Measurements from ENCODE around the gene ASTN2. TPM values are rescaled to one million over a fixed set of nuclear protein-coding genes. Genes with fewer than 3 reads are reported as not detected.

Gene ASTN2
- polyA plus RNA-seq, 1 donor from 2014 or later = 6.8 TPM

- H3K9me2 ChIP-seq (ENCODE audit: insufficient read depth, low read length) = no peaks in the 10 kb centered on the region
- H3K9me3 ChIP-seq (ENCODE audit: low read length) = no peaks in the 10 kb centered on the region
- no peak overlapping the region for H3K4me2 ChIP-seq (ENCODE audit: low read length)
- no peak overlapping the region for H3K4me3 ChIP-seq (ENCODE audit: low read length)
- H3K27me3 ChIP-seq (ENCODE audit: insufficient read depth, low read depth, low read length) = no peaks in the 10 kb centered on the region
- H3K36me3 ChIP-seq (ENCODE audit: insufficient read depth, low read length) = no peaks in the 10 kb centered on the region
- no peak overlapping the region for H2AFZ ChIP-seq (ENCODE audit: low read depth, low read length)
- no peaks in the 10 kb centered on the region for H4K20me1 ChIP-seq (ENCODE audit: insufficient read depth)
- H3K9ac ChIP-seq (ENCODE audit: low read length) = no peak overlapping the region
- TF ChIP-seq EP300 (conservative IDR thresholded peaks at IDR 0.05; ENCODE audit: poor library complexity, severe bottlenecking) (no peak), MXI1 (conservative IDR thresholded peaks at IDR 0.05; ENCODE audit: poor library complexity, severe bottlenecking) (no peak), TAF1 (IDR thresholded peaks at IDR 0.05; ENCODE audit: low read depth) (no peak), SMC3 (conservative IDR thresholded peaks at IDR 0.05; ENCODE audit: poor library complexity) (peak; percentile 73), EZH2 (IDR thresholded peaks at IDR 0.05; ENCODE audit: borderline replicate concordance, insufficient read depth, low read length, poor library complexity, severe bottlenecking) (no peak), CTCF (IDR thresholded peaks at IDR 0.05; ENCODE audit: poor library complexity, severe bottlenecking) (peak; percentile 66), RAD21 (conservative IDR thresholded peaks at IDR 0.05) (peak; percentile 70), POLR2AphosphoS5 (IDR thresholded peaks at IDR 0.05) (no peak)
- TF ChIP-seq, protein P1, sequence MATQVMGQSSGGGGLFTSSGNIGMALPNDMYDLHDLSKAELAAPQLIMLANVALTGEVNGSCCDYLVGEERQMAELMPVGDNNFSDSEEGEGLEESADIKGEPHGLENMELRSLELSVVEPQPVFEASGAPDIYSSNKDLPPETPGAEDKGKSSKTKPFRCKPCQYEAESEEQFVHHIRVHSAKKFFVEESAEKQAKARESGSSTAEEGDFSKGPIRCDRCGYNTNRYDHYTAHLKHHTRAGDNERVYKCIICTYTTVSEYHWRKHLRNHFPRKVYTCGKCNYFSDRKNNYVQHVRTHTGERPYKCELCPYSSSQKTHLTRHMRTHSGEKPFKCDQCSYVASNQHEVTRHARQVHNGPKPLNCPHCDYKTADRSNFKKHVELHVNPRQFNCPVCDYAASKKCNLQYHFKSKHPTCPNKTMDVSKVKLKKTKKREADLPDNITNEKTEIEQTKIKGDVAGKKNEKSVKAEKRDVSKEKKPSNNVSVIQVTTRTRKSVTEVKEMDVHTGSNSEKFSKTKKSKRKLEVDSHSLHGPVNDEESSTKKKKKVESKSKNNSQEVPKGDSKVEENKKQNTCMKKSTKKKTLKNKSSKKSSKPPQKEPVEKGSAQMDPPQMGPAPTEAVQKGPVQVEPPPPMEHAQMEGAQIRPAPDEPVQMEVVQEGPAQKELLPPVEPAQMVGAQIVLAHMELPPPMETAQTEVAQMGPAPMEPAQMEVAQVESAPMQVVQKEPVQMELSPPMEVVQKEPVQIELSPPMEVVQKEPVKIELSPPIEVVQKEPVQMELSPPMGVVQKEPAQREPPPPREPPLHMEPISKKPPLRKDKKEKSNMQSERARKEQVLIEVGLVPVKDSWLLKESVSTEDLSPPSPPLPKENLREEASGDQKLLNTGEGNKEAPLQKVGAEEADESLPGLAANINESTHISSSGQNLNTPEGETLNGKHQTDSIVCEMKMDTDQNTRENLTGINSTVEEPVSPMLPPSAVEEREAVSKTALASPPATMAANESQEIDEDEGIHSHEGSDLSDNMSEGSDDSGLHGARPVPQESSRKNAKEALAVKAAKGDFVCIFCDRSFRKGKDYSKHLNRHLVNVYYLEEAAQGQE (IDR thresholded peaks at IDR 0.05; ENCODE audit: borderline replicate concordance) = no peak
- H3F3A ChIP-seq (ENCODE audit: insufficient read depth, low read length, poor library complexity, severe bottlenecking) = no peaks in the 10 kb centered on the region
- H3K79me2 ChIP-seq (replicated peaks; ENCODE audit: insufficient read depth, low read length) = no peaks in the 10 kb centered on the region
- no peak overlapping the region for H3K27ac ChIP-seq (ENCODE audit: low read length)
These were observed 768.0 kb downstream of the ASTN2 start for GRCh38 chr9:116646661-116647514.

DNA sequence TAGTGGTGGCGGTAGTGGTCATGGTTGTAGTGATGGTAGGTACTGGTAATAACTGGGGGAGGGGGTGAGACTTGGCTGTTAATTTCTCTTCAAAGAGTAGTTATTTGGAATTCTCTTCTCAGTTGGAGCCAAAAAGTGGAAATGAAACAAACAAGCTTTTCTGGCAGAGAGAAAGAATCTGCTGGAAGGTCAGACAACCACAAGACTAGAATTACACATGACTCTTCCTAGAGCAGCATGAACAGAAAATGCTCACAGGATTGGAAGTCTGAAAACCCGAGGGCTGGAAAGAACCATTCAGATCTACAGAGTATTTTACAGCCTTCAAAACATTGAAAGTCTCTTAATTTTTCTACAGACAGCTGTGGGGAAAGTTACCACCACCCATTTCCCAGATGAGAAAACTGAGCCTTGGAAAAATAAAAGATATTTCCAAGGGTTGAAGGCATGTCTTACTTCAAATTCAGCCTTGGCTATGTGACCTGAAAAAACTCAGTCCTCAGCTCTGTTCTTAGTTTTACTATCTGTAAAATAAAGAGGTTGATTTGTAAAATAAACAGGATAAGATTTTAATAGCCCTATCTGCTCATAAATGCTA, 770.7 kb downstream of the ASTN2 start:
- no peak overlapping the region for H3K4me2 ChIP-seq (ENCODE audit: low read length)
- no peaks in the 10 kb centered on the region for H3K9me2 ChIP-seq (ENCODE audit: insufficient read depth, low read length)
- H4K20me1 ChIP-seq (ENCODE audit: insufficient read depth) = no peaks in the 10 kb centered on the region
- no peak overlapping the region for H3K9ac ChIP-seq (ENCODE audit: low read length)
- no peaks in the 10 kb centered on the region for H3K9me3 ChIP-seq (ENCODE audit: low read length)
- no peak overlapping the region for H2AFZ ChIP-seq (ENCODE audit: low read depth, low read length)
- H3F3A ChIP-seq (ENCODE audit: insufficient read depth, low read length, poor library complexity, severe bottlenecking) = no peaks in the 10 kb centered on the region
- H3K36me3 ChIP-seq (ENCODE audit: insufficient read depth, low read length) = no peaks in the 10 kb centered on the region
- no peak overlapping the region for H3K4me3 ChIP-seq (ENCODE audit: low read length)
- H3K79me2 ChIP-seq (replicated peaks; ENCODE audit: insufficient read depth, low read length) = no peaks in the 10 kb centered on the region
- no peak overlapping the region for H3K27ac ChIP-seq (ENCODE audit: low read length)
- TF ChIP-seq RAD21 (conservative IDR thresholded peaks at IDR 0.05) = no peak
- TF ChIP-seq POLR2AphosphoS5 (IDR thresholded peaks at IDR 0.05) = no peak
- no peak for TF ChIP-seq EP300 (conservative IDR thresholded peaks at IDR 0.05; ENCODE audit: poor library complexity, severe bottlenecking)
- H3K27me3 ChIP-seq (ENCODE audit: insufficient read depth, low read depth, low read length) = no peaks in the 10 kb centered on the region
